GM23338 (cell line): ENCODE results near the gene AK4. TPM values are rescaled to one million over a fixed set of nuclear protein-coding genes. Genes with fewer than 3 reads are reported as not detected.

ENCODE experiments used
- ATAC-seq: fragments of 200-7000 bp; cut with Tn5 transposase; 3 replicates; pipeline ENCODE4 v1.9.1; 2020
- DNase-seq: peaks from one replicate; pipeline ENCODE4 v3.0.0-alpha.2; 2015; ENCODE audit warnings: low spot score
- H2AFZ ChIP-seq: fragments of 200-600 bp; sonication (generic); 2 replicates; pipeline ENCODE4 v1.8.0; 2016; ENCODE audit warnings: antibody characterized with exemption, mild to moderate bottlenecking, moderate library complexity
- H3F3A ChIP-seq: fragments of 200-600 bp; sonication (generic); replicated peaks from 2 replicates; pipeline ENCODE4 v1.8.0; 2017; ENCODE audit warnings: antibody characterized with exemption, mixed run types, low read depth
- H3K27ac ChIP-seq: fragments of 200-600 bp; sonication (generic); 2 replicates; pipeline ENCODE4 v1.6.1; 2016; ENCODE audit warnings: low read depth
- H3K27me3 ChIP-seq: fragments of 200-600 bp; sonication (generic); 2 replicates; pipeline ENCODE4 v1.8.0; 2016; ENCODE audit warnings: mild to moderate bottlenecking, mixed run types, moderate library complexity; ENCODE audit not compliant: insufficient read depth
- H3K36me3 ChIP-seq: fragments of 200-600 bp; sonication (generic); 2 replicates; pipeline ENCODE4 v1.8.0; 2016; ENCODE audit warnings: mild to moderate bottlenecking; ENCODE audit not compliant: insufficient read depth
- H3K4me1 ChIP-seq: fragments of 200-600 bp; sonication (generic); 2 replicates; pipeline ENCODE4 v1.8.0; 2016; ENCODE audit warnings: mild to moderate bottlenecking, moderate library complexity; ENCODE audit not compliant: insufficient read depth
- H3K4me2 ChIP-seq: fragments of 200-600 bp; sonication (generic); 2 replicates; pipeline ENCODE4 v1.7.1; 2017; ENCODE audit warnings: mixed run types
- H3K4me3 ChIP-seq: fragments of 200-600 bp; sonication (generic); 2 replicates; pipeline ENCODE4 v1.6.1; 2016; ENCODE audit warnings: mixed run types
- H3K79me2 ChIP-seq: fragments of 200-600 bp; sonication (generic); replicated peaks from 2 replicates; pipeline ENCODE4 v1.8.0; 2017; ENCODE audit warnings: mild to moderate bottlenecking; ENCODE audit not compliant: insufficient read depth
- H3K9me2 ChIP-seq: fragments of 200-600 bp; sonication (generic); 2 replicates; pipeline ENCODE4 v1.8.0; 2017; ENCODE audit not compliant: insufficient read depth
- H4K20me1 ChIP-seq: fragments of 200-600 bp; sonication (generic); replicated peaks from 2 replicates; pipeline ENCODE4 v1.8.0; 2017; ENCODE audit warnings: mild to moderate bottlenecking; ENCODE audit not compliant: insufficient read depth
- H3K27ac Mint-ChIP-seq: 2 replicates; pipeline ENCODE4 v1.8.0; 2020; ENCODE audit warnings: inconsistent platforms, mild to moderate bottlenecking, moderate library complexity, mixed read lengths
- H3K27me3 Mint-ChIP-seq: 3 replicates; pipeline ENCODE4 v1.8.0; 2022; ENCODE audit warnings: low read depth, mild to moderate bottlenecking, moderate library complexity, mixed read lengths, inconsistent platforms; ENCODE audit not compliant: insufficient read depth, poor library complexity
- H3K36me3 Mint-ChIP-seq: 3 replicates; pipeline ENCODE4 v1.8.0; 2021; ENCODE audit warnings: low read depth, mild to moderate bottlenecking, inconsistent platforms, moderate library complexity, mixed read lengths
- H3K4me1 Mint-ChIP-seq: 3 replicates; pipeline ENCODE4 v1.8.0; 2020; ENCODE audit warnings: mild to moderate bottlenecking, inconsistent platforms, mixed read lengths
- H3K4me3 Mint-ChIP-seq: 3 replicates; pipeline ENCODE4 v1.8.0; 2021; ENCODE audit warnings: moderate library complexity, mild to moderate bottlenecking, inconsistent platforms, mixed read lengths
- H3K9me3 Mint-ChIP-seq: 3 replicates; pipeline ENCODE4 v1.8.0; 2020; ENCODE audit warnings: moderate library complexity, mild to moderate bottlenecking, inconsistent platforms, mixed read lengths
- CREB1 ChIP-seq: fragments of 250-450 bp; sonication (Bioruptor Pico); IDR thresholded peaks from 2 replicates; pipeline ENCODE4 v1.5.0; 2020; ENCODE audit warnings: low read depth, mild to moderate bottlenecking, moderate library complexity
- CTCF ChIP-seq, 2 experiments: fragments of 200-600 bp in 1 of 2; sonication (generic) in 1 of 2; conservative IDR thresholded peaks; 2 replicates each; pipeline versions ENCODE4 v1.5.1 to v1.6.1; 2016 to 2017; ENCODE audit warnings: antibody characterized with exemption in 2 of 2, low read depth in 2 of 2, mild to moderate bottlenecking in 2 of 2, moderate library complexity in 1 of 2
- EZH2 ChIP-seq: fragments of 200-600 bp; sonication (generic); IDR thresholded peaks from one replicate; pipeline ENCODE4 v1.8.0; 2017; ENCODE audit warnings: antibody characterized with exemption, mild to moderate bottlenecking, low read depth; ENCODE audit not compliant: unreplicated experiment
- EZH2phosphoT487 ChIP-seq: fragments of 200-600 bp; sonication (generic); IDR thresholded peaks from one replicate; pipeline ENCODE4 v1.8.1; 2018; ENCODE audit warnings: antibody characterized with exemption; ENCODE audit not compliant: unreplicated experiment
- JUNB ChIP-seq: IDR thresholded peaks from one replicate; pipeline ENCODE4 v1.6.1; 2016; ENCODE audit warnings: antibody characterized with exemption; ENCODE audit not compliant: unreplicated experiment
- NANOG ChIP-seq: IDR thresholded peaks from 2 replicates; pipeline ENCODE4 v1.6.1; 2016; ENCODE audit warnings: antibody characterized with exemption, borderline replicate concordance
- POLR2AphosphoS5 ChIP-seq: IDR thresholded peaks from 2 replicates; pipeline ENCODE4 v1.6.1; 2016; ENCODE audit warnings: antibody characterized with exemption, low read depth
- STAT1 ChIP-seq: IDR thresholded peaks from one replicate; pipeline ENCODE4 v1.6.1; 2016; ENCODE audit warnings: antibody characterized with exemption; ENCODE audit not compliant: unreplicated experiment
- ZNF114 ChIP-seq: fragments of 250-450 bp; sonication (Bioruptor Pico); IDR thresholded peaks from 2 replicates; pipeline ENCODE4 v1.5.0; 2020; ENCODE audit warnings: mild to moderate bottlenecking, moderate library complexity
- ZNF331 ChIP-seq: fragments of 250-450 bp; sonication (Bioruptor Pico); IDR thresholded peaks from 2 replicates; pipeline ENCODE4 v1.5.0; 2020; ENCODE audit warnings: low read depth, mild to moderate bottlenecking, moderate library complexity
- polyA plus RNA-seq: library from polyadenylated mRNA; unstranded; fragments of >200 nt; fragmentation: Nextera tagmentation; extraction: Ambion mirVana; gene quantifications from 2 replicates; pipeline ENCODE4 v1.2.1, GENCODE V29; 2016
- total RNA-seq: library from RNA; depleted of rRNA; stranded (reverse); fragments of >200 nt; shearing (Covaris generic); gene quantifications from 2 replicates; pipeline ENCODE4 v1.2.3, GENCODE V29; 2014
- TF ChIP-seq, protein P1 (sequence below): fragments of 250-450 bp; sonication (Bioruptor Pico); IDR thresholded peaks from 2 replicates; pipeline ENCODE4 v1.5.0; 2020; ENCODE audit warnings: mild to moderate bottlenecking, moderate library complexity
- TF ChIP-seq, protein P2 (sequence below): IDR thresholded peaks from 2 replicates; pipeline ENCODE4 v1.6.1; 2016; ENCODE audit warnings: antibody characterized with exemption
- TF ChIP-seq, protein P3 (sequence below): IDR thresholded peaks from one replicate; pipeline ENCODE4 v1.6.1; 2018; ENCODE audit warnings: antibody characterized with exemption; ENCODE audit not compliant: unreplicated experiment

Gene AK4
- total and polyA plus RNA-seq, 2 experiments from 2014 or later: 123 to 127 TPM

DNA sequence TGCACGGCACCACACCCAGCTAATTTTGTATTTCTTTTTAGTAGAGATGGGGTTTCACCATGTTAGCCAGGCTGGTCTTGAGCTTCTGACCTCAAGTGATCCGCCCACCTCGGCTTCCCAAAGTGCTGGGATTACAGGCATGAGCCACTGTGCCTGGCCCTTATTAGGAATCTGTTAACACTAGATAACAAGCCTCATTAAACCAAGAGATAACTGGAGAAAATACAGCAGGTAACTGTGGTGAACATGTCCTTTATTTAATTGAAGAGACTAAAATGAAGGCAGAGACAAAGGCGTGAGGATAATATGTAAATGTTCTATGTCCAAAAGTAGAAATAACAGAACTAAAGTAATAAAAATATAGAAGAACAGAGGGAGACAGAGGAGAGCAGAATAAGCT lies 89.5 kb downstream of the AK4 start:
- Mint-ChIP-seq H3K9me3 (peaks cover 11% of the 10 kb centered on the region; the same call in 2 of the 3 replicates), H3K36me3 (peaks cover 4% of the 10 kb centered on the region; the same call in 1 of the 3 replicates), H3K27ac (no peak overlapping the region), H3K4me1 (no peaks in the 10 kb centered on the region), H3K4me3 (no peak overlapping the region), H3K27me3 (peaks cover 2% of the 10 kb centered on the region)
- no peaks in the 10 kb centered on the region for H3K36me3 ChIP-seq
- no peaks in the 10 kb centered on the region for H3K4me1 ChIP-seq
- H2AFZ ChIP-seq: no peak overlapping the region
- no peaks in the 10 kb centered on the region for H3K79me2 ChIP-seq
- no peak overlapping the region for H3K4me3 ChIP-seq
- no peak for ATAC-seq
- H3K27me3 ChIP-seq: no peaks in the 10 kb centered on the region
- no peak overlapping the region for H3K4me2 ChIP-seq
- H3K27ac ChIP-seq: no peak overlapping the region
- H4K20me1 ChIP-seq: no peaks in the 10 kb centered on the region
- no peak for DNase-seq
- TF ChIP-seq CTCF (conservative IDR thresholded peaks at IDR 0.05; ENCODE audit: low read depth in 2 of 2) (no peak), JUNB (no peak), EZH2 (no peak), ZNF114 (CRISPR knock-in tag) (no peak), ZNF331 (CRISPR knock-in tag) (no peak), NANOG (no peak), EZH2phosphoT487 (no peak), CREB1 (CRISPR knock-in tag) (no peak), STAT1 (no peak), POLR2AphosphoS5 (no peak)
- TF ChIP-seq, protein P1, sequence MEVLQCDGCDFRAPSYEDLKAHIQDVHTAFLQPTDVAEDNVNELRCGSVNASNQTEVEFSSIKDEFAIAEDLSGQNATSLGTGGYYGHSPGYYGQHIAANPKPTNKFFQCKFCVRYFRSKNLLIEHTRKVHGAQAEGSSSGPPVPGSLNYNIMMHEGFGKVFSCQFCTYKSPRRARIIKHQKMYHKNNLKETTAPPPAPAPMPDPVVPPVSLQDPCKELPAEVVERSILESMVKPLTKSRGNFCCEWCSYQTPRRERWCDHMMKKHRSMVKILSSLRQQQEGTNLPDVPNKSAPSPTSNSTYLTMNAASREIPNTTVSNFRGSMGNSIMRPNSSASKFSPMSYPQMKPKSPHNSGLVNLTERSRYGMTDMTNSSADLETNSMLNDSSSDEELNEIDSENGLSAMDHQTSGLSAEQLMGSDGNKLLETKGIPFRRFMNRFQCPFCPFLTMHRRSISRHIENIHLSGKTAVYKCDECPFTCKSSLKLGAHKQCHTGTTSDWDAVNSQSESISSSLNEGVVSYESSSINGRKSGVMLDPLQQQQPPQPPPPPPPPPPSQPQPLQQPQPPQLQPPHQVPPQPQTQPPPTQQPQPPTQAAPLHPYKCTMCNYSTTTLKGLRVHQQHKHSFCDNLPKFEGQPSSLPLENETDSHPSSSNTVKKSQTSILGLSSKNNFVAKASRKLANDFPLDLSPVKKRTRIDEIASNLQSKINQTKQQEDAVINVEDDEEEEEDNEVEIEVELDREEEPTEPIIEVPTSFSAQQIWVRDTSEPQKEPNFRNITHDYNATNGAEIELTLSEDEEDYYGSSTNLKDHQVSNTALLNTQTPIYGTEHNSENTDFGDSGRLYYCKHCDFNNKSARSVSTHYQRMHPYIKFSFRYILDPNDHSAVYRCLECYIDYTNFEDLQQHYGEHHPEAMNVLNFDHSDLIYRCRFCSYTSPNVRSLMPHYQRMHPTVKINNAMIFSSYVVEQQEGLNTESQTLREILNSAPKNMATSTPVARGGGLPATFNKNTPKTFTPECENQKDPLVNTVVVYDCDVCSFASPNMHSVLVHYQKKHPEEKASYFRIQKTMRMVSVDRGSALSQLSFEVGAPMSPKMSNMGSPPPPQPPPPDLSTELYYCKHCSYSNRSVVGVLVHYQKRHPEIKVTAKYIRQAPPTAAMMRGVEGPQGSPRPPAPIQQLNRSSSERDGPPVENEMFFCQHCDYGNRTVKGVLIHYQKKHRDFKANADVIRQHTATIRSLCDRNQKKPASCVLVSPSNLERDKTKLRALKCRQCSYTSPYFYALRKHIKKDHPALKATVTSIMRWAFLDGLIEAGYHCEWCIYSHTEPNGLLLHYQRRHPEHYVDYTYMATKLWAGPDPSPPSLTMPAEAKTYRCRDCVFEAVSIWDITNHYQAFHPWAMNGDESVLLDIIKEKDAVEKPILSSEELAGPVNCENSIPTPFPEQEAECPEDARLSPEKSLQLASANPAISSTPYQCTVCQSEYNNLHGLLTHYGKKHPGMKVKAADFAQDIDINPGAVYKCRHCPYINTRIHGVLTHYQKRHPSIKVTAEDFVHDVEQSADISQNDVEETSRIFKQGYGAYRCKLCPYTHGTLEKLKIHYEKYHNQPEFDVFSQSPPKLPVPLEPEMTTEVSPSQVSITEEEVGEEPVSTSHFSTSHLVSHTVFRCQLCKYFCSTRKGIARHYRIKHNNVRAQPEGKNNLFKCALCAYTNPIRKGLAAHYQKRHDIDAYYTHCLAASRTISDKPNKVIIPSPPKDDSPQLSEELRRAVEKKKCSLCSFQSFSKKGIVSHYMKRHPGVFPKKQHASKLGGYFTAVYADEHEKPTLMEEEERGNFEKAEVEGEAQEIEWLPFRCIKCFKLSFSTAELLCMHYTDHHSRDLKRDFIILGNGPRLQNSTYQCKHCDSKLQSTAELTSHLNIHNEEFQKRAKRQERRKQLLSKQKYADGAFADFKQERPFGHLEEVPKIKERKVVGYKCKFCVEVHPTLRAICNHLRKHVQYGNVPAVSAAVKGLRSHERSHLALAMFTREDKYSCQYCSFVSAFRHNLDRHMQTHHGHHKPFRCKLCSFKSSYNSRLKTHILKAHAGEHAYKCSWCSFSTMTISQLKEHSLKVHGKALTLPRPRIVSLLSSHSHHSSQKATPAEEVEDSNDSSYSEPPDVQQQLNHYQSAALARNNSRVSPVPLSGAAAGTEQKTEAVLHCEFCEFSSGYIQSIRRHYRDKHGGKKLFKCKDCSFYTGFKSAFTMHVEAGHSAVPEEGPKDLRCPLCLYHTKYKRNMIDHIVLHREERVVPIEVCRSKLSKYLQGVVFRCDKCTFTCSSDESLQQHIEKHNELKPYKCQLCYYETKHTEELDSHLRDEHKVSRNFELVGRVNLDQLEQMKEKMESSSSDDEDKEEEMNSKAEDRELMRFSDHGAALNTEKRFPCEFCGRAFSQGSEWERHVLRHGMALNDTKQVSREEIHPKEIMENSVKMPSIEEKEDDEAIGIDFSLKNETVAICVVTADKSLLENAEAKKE (CRISPR knock-in tag): no peak
- TF ChIP-seq, protein P2, sequence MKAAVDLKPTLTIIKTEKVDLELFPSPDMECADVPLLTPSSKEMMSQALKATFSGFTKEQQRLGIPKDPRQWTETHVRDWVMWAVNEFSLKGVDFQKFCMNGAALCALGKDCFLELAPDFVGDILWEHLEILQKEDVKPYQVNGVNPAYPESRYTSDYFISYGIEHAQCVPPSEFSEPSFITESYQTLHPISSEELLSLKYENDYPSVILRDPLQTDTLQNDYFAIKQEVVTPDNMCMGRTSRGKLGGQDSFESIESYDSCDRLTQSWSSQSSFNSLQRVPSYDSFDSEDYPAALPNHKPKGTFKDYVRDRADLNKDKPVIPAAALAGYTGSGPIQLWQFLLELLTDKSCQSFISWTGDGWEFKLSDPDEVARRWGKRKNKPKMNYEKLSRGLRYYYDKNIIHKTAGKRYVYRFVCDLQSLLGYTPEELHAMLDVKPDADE: no peak
- TF ChIP-seq, protein P3, sequence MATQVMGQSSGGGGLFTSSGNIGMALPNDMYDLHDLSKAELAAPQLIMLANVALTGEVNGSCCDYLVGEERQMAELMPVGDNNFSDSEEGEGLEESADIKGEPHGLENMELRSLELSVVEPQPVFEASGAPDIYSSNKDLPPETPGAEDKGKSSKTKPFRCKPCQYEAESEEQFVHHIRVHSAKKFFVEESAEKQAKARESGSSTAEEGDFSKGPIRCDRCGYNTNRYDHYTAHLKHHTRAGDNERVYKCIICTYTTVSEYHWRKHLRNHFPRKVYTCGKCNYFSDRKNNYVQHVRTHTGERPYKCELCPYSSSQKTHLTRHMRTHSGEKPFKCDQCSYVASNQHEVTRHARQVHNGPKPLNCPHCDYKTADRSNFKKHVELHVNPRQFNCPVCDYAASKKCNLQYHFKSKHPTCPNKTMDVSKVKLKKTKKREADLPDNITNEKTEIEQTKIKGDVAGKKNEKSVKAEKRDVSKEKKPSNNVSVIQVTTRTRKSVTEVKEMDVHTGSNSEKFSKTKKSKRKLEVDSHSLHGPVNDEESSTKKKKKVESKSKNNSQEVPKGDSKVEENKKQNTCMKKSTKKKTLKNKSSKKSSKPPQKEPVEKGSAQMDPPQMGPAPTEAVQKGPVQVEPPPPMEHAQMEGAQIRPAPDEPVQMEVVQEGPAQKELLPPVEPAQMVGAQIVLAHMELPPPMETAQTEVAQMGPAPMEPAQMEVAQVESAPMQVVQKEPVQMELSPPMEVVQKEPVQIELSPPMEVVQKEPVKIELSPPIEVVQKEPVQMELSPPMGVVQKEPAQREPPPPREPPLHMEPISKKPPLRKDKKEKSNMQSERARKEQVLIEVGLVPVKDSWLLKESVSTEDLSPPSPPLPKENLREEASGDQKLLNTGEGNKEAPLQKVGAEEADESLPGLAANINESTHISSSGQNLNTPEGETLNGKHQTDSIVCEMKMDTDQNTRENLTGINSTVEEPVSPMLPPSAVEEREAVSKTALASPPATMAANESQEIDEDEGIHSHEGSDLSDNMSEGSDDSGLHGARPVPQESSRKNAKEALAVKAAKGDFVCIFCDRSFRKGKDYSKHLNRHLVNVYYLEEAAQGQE: no peak
- H3K9me2 ChIP-seq: no peaks in the 10 kb centered on the region
- H3F3A ChIP-seq: no peaks in the 10 kb centered on the region
